H9 (cell line): ENCODE results near the gene CSMD2. TPM values are rescaled to one million over a fixed set of nuclear protein-coding genes. Genes with fewer than 3 reads are reported as not detected.

Experiments used
- DNase-seq: peaks from one replicate; pipeline ENCODE4 v3.0.0-alpha.2; 2017
- H2AFZ ChIP-seq: one replicate; pipeline ENCODE4 v1.6.1; 2013; ENCODE audit warnings: mild to moderate bottlenecking, low read length, control low read depth, moderate library complexity
- H2AK5ac ChIP-seq: 2 replicates; pipeline ENCODE4 v1.6.1; 2013; ENCODE audit warnings: low read length, control low read depth, mixed read lengths; ENCODE audit not compliant: insufficient read length
- H2BK120ac ChIP-seq: one replicate; pipeline ENCODE4 v1.6.1; 2013; ENCODE audit warnings: low read depth, mild to moderate bottlenecking, low read length, control low read depth, inconsistent platforms; ENCODE audit not compliant: poor library complexity, severe bottlenecking
- H2BK12ac ChIP-seq: 2 replicates; pipeline ENCODE4 v1.6.1; 2013; ENCODE audit warnings: low read length, control low read depth, mixed read lengths, low read depth; ENCODE audit not compliant: insufficient read length
- H2BK15ac ChIP-seq: 2 replicates; pipeline ENCODE4 v1.6.1; 2013; ENCODE audit warnings: low read depth, low read length, control low read depth
- H2BK20ac ChIP-seq: one replicate; pipeline ENCODE4 v1.6.1; 2013; ENCODE audit warnings: low read depth, mild to moderate bottlenecking, low read length, control low read depth, inconsistent platforms; ENCODE audit not compliant: poor library complexity, severe bottlenecking
- H2BK5ac ChIP-seq: 2 replicates; pipeline ENCODE4 v1.6.1; 2013; ENCODE audit warnings: low read length, control low read depth, mixed read lengths; ENCODE audit not compliant: insufficient read length
- H3K14ac ChIP-seq: 2 replicates; pipeline ENCODE4 v1.6.1; 2013; ENCODE audit warnings: low read length, control low read depth; ENCODE audit not compliant: insufficient read depth
- H3K18ac ChIP-seq: 2 replicates; pipeline ENCODE4 v1.6.1; 2013; ENCODE audit warnings: low read depth, mild to moderate bottlenecking, mixed read lengths, low read length, control low read depth; ENCODE audit not compliant: insufficient read length
- H3K23ac ChIP-seq: 2 replicates; pipeline ENCODE4 v1.6.1; 2013; ENCODE audit warnings: low read length, control low read depth, mixed read lengths, low read depth; ENCODE audit not compliant: insufficient read length
- H3K23me2 ChIP-seq: 2 replicates; pipeline ENCODE4 v1.6.1; 2013; ENCODE audit warnings: low read depth, mild to moderate bottlenecking, mixed read lengths, low read length, control low read depth; ENCODE audit not compliant: insufficient read length, poor library complexity, severe bottlenecking
- H3K27ac ChIP-seq: 2 replicates; pipeline ENCODE4 v1.5.1; 2013; ENCODE audit warnings: low read length, control low read depth, mixed read lengths, low read depth; ENCODE audit not compliant: insufficient read length
- H3K27me3 ChIP-seq: 2 replicates; pipeline ENCODE4 v1.6.1; 2013; ENCODE audit warnings: low read length, control low read depth, inconsistent platforms; ENCODE audit not compliant: insufficient read depth
- H3K4ac ChIP-seq: 2 replicates; pipeline ENCODE4 v1.6.1; 2013; ENCODE audit warnings: low read depth, mild to moderate bottlenecking, control low read depth, inconsistent platforms, low read length, moderate library complexity
- H3K4me1 ChIP-seq: 2 replicates; pipeline ENCODE4 v1.6.1; 2013; ENCODE audit warnings: low read length, control low read depth, inconsistent platforms; ENCODE audit not compliant: insufficient read depth
- H3K4me2 ChIP-seq: 2 replicates; pipeline ENCODE4 v1.6.1; 2013; ENCODE audit warnings: low read length, control low read depth, mixed read lengths; ENCODE audit not compliant: insufficient read length, insufficient read depth
- H3K56ac ChIP-seq: 2 replicates; pipeline ENCODE4 v1.6.1; 2013; ENCODE audit warnings: low read depth, mild to moderate bottlenecking, mixed read lengths, low read length, control low read depth; ENCODE audit not compliant: insufficient read length
- H3K79me1 ChIP-seq: 2 replicates; pipeline ENCODE4 v1.6.1; 2013; ENCODE audit warnings: low read depth, mild to moderate bottlenecking, moderate library complexity, low read length, control low read depth, inconsistent platforms; ENCODE audit not compliant: insufficient read depth, poor library complexity, severe bottlenecking
- H3K79me2 ChIP-seq: 2 replicates; pipeline ENCODE4 v1.6.1; 2013; ENCODE audit warnings: low read length, control low read depth, inconsistent platforms; ENCODE audit not compliant: insufficient read depth
- H3K9ac ChIP-seq: 2 replicates; pipeline ENCODE4 v1.6.1; 2013; ENCODE audit warnings: low read length, control low read depth, mixed read lengths; ENCODE audit not compliant: insufficient read length; ENCODE audit errors: extremely low read depth
- H3K9me3 ChIP-seq: one replicate; pipeline ENCODE4 v1.6.1; 2013; ENCODE audit warnings: low read depth, low read length, inconsistent platforms; ENCODE audit not compliant: control insufficient read depth
- H3T11ph ChIP-seq: one replicate; pipeline ENCODE4 v1.6.1; 2013; ENCODE audit warnings: mild to moderate bottlenecking, low read length, control low read depth, inconsistent platforms
- H4K20me1 ChIP-seq: one replicate; pipeline ENCODE4 v1.6.1; 2013; ENCODE audit not compliant: control insufficient read depth, insufficient read length, insufficient read depth
- H4K5ac ChIP-seq: 2 replicates; pipeline ENCODE4 v1.6.1; 2013; ENCODE audit warnings: low read depth, mild to moderate bottlenecking, mixed read lengths, low read length, control low read depth; ENCODE audit not compliant: insufficient read length
- H4K8ac ChIP-seq: replicated peaks from 2 replicates; pipeline ENCODE4 v1.6.1; 2013; ENCODE audit warnings: low read length, control low read depth, mixed read lengths, low read depth; ENCODE audit not compliant: insufficient read length
- H4K91ac ChIP-seq: 2 replicates; pipeline ENCODE4 v1.6.1; 2013; ENCODE audit warnings: low read depth, mild to moderate bottlenecking, moderate library complexity, mixed read lengths, low read length, control low read depth; ENCODE audit not compliant: insufficient read length
- H3K27ac Mint-ChIP-seq, 3 experiments: 2 replicates in 2 of 3; 3 replicates in 1 of 3; pipeline ENCODE4 v1.8.0; 2020 to 2021; ENCODE audit warnings: mixed read lengths in 3 of 3, mild to moderate bottlenecking in 1 of 3, moderate library complexity in 1 of 3
- H3K27me3 Mint-ChIP-seq: 2 replicates; pipeline ENCODE4 v1.8.0; 2021; ENCODE audit warnings: low read depth, mild to moderate bottlenecking, moderate library complexity, mixed read lengths
- H3K36me3 Mint-ChIP-seq, 3 experiments: 2 replicates in 2 of 3; 3 replicates in 1 of 3; pipeline ENCODE4 v1.8.0; 2020 to 2021; ENCODE audit warnings: low read depth in 3 of 3, mixed read lengths in 3 of 3; ENCODE audit not compliant: insufficient read depth in 1 of 3
- H3K4me1 Mint-ChIP-seq, 2 experiments: 2 replicates each; pipeline ENCODE4 v1.8.0; 2020; ENCODE audit warnings: mixed read lengths in 2 of 2
- H3K4me3 Mint-ChIP-seq, 2 experiments: 2 replicates in 1 of 2; 3 replicates in 1 of 2; pipeline ENCODE4 v1.8.0; 2020 to 2021; ENCODE audit warnings: mild to moderate bottlenecking in 2 of 2, mixed read lengths in 2 of 2, moderate library complexity in 1 of 2
- H3K9me3 Mint-ChIP-seq, 2 experiments: 2 replicates in 1 of 2; 3 replicates in 1 of 2; pipeline ENCODE4 v1.8.0; 2020; ENCODE audit warnings: mild to moderate bottlenecking in 2 of 2, mixed read lengths in 2 of 2, moderate library complexity in 1 of 2
- CTCF ChIP-seq: fragments of 200-600 bp; sonication (generic); conservative IDR thresholded peaks from 3 replicates; pipeline ENCODE4 v1.8.0; 2021; ENCODE audit warnings: antibody characterized with exemption, mild to moderate bottlenecking
- WGBS: extraction: QIAGEN DNeasy Blood & Tissue Kit; methylation state at CpG from one replicate; pipeline ENCODE4 v1.1.7; 2013; ENCODE audit warnings: missing lambda C conversion rate, low lambda C conversion rate, mixed read lengths; ENCODE audit not compliant: insufficient read length; ENCODE audit errors: extremely low coverage; 5-methylcytosine and 5-hydroxymethylcytosine counted together
- total RNA-seq: library from RNA; stranded (reverse); gene quantifications from 2 replicates; pipeline ENCODE4 v1.2.1, GENCODE V29; 2021

Gene CSMD2
- total RNA-seq, 1 experiment from 2014 or later: 6.4 TPM

GRCh38 chr1:34060187-34060730 lies 104.8 kb downstream of the CSMD2 start:
- Histone ChIP-seq H3K79me1 (no peaks in the 10 kb centered on the region), H2BK20ac (no peak overlapping the region), H3K4me2 (no peak overlapping the region), H3K27me3 (no peaks in the 10 kb centered on the region), H2AK5ac (no peak overlapping the region), H4K91ac (no peak overlapping the region), H3K79me2 (no peaks in the 10 kb centered on the region), H3K9ac (no peak overlapping the region), H2BK12ac (no peak overlapping the region), H2BK5ac (no peak overlapping the region), H4K5ac (no peak overlapping the region), H3K9me3 (no peaks in the 10 kb centered on the region), H3K23ac (no peak overlapping the region), H3K4me1 (no peaks in the 10 kb centered on the region), H2BK15ac (no peak overlapping the region), H3K4ac (no peak overlapping the region), H3K18ac (no peak overlapping the region), H3K14ac (no peak overlapping the region), H3K27ac (no peak overlapping the region), H4K20me1 (no peaks in the 10 kb centered on the region), H2AFZ (no peak overlapping the region), H3K56ac (no peak overlapping the region), H3T11ph (no peak overlapping the region), H2BK120ac (no peak overlapping the region), H3K23me2 (no peaks in the 10 kb centered on the region), H4K8ac (no peak overlapping the region)
- Mint-ChIP-seq H3K36me3 (peaks cover 16 to 23% (median 19%) of the 10 kb centered on the region in 3 experiments), H3K4me3 (no peak overlapping the region), H3K27ac (no peak overlapping the region), H3K27me3 (no peaks in the 10 kb centered on the region; the same call in 1 of the 2 replicates), H3K4me1 (peaks cover 14 to 15% of the 10 kb centered on the region in 2 experiments), H3K9me3 (peaks cover 9 to 21% of the 10 kb centered on the region in 2 experiments)
- no peak for TF ChIP-seq CTCF
- no peak for DNase-seq
- WGBS: no CpG with 5 or more reads among the region's 5 CpGs
